LNCaP clone FGC (cell line): ENCODE measurements around the gene GPC3.

Experiments used
- DNase-seq: peaks from one replicate; pipeline ENCODE4 v3.0.0-alpha.2; 2011; ENCODE audit warnings: low read depth
- H3K4me3 ChIP-seq: 2 replicates; pipeline ENCODE4 v1.5.1; 2011; ENCODE audit warnings: mild to moderate bottlenecking, low read depth, low read length, control low read depth
- CTCF ChIP-seq: IDR thresholded peaks from 2 replicates; pipeline ENCODE4 v1.5.1; 2012; ENCODE audit warnings: mild to moderate bottlenecking; ENCODE audit not compliant: control insufficient read depth, insufficient read depth; ENCODE audit errors: extremely low read depth

GPC3 gene

GRCh38 chrX:133968109-133968508 is 17.3 kb downstream of the GPC3 start:
- DNase-seq, result no peak
- no peak overlapping the region for H3K4me3 ChIP-seq
- no peak for TF ChIP-seq CTCF

GRCh38 chrX:133966199-133966598 is 19.2 kb downstream of the GPC3 start:
- no peak for DNase-seq
- TF ChIP-seq CTCF, result no peak
- H3K4me3 ChIP-seq, result no peak overlapping the region

GRCh38 chrX:133965321-133965720 is 20.1 kb downstream of the GPC3 start:
- DNase-seq, result no peak
- H3K4me3 ChIP-seq, result no peak overlapping the region
- no peak for TF ChIP-seq CTCF

GRCh38 chrX:133961046-133961445 is 24.3 kb downstream of the GPC3 start:
- DNase-seq, result no peak
- TF ChIP-seq CTCF, result no peak
- no peak overlapping the region for H3K4me3 ChIP-seq

GRCh38 chrX:133959972-133960371 is 25.4 kb downstream of the GPC3 start:
- no peak overlapping the region for H3K4me3 ChIP-seq
- DNase-seq, result no peak
- TF ChIP-seq CTCF, result no peak

GRCh38 chrX:133958997-133959688 is 26.3 kb downstream of the GPC3 start:
- no peak overlapping the region for H3K4me3 ChIP-seq
- DNase-seq, result no peak
- peak; percentile 38 for TF ChIP-seq CTCF
